Mammary epithelial cell (primary cell): ENCODE measurements around the gene NDUFA12.

Source experiments
- CTCF ChIP-seq, 2 donors: IDR thresholded peaks in 1 of 2; conservative IDR thresholded peaks in 1 of 2; 2 replicates each; pipeline ENCODE4 v1.5.1; 2011 to 2012; ENCODE audit warnings: inconsistent platforms in 2 of 2, low read length in 2 of 2, mild to moderate bottlenecking in 2 of 2, control low read depth in 1 of 2, low read depth in 1 of 2; ENCODE audit not compliant: insufficient read depth in 1 of 2; ENCODE audit errors: extremely low read depth in 1 of 2
- EZH2 ChIP-seq: IDR thresholded peaks from 2 replicates; pipeline ENCODE4 v1.6.1; 2012; ENCODE audit warnings: low read length, inconsistent platforms, borderline replicate concordance

GRCh38 chr12:94938583-94938982 lies 64.9 kb downstream of the NDUFA12 start:
- TF ChIP-seq CTCF (conservative IDR thresholded peaks at IDR 0.05 in 1 of 2, IDR thresholded peaks at IDR 0.05 in 1 of 2; ENCODE audit: extremely low read depth in 1 of 2, insufficient read depth in 1 of 2, low read depth in 1 of 2, low read length in 2 of 2), result no peak
- no peak for TF ChIP-seq EZH2
